Measurements from ENCODE around the gene PSMC1.
A peak's percentile ranks its signal among the peaks of the same experiment; 100 is the strongest.
"Not testable (repeated sequence)": the region's sequence is repeated elsewhere in the genome, so short reads cannot be mapped to it uniquely, and the experiment has no call there.

Gene PSMC1

DNA sequence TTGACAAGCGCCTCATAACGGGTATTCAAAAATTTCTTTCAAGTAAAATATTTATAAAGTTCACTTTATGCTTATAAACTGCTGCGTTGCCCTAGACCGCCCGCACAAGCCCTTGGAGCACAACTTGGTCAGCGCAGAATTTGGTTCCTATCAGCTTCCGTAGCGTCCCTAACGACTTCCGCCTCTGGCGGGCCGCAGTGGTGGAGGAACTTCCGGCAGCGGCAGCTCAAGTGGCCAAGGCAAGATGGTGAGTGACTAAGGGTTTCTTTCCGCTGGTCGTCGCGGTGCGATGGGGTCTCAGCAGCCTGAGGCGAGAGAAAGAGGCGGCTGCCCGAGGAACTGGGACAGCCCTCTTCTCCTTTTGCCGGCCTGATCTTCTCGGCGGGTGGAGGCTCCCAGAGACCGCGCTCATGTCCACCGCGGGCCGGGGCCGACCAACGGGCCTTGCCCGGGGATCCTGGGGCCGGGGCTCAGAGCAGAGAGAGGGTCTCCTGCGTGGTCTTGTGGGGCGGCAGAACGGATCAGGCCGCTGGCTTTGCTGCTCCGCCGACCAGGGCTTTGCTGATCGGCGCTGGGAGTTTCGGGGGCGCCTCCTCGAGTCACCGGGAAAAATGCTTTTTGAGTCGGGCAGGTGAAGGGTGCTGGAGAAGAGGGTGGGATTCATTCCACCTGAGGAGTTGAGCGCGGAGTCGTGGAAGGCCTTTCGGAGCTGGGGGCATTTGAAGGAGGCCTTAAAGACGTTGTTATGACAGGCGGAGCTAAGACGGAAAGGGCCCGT lies at the start of gene PSMC1:
TSS of gene PSMC1 (plus strand) at position 200 of the 778 bp plus-strand sequence. CDS start at position 245, 45 bp downstream.
- DNase-seq (ENCODE audit: low read depth): peak; percentile 78

DNA sequence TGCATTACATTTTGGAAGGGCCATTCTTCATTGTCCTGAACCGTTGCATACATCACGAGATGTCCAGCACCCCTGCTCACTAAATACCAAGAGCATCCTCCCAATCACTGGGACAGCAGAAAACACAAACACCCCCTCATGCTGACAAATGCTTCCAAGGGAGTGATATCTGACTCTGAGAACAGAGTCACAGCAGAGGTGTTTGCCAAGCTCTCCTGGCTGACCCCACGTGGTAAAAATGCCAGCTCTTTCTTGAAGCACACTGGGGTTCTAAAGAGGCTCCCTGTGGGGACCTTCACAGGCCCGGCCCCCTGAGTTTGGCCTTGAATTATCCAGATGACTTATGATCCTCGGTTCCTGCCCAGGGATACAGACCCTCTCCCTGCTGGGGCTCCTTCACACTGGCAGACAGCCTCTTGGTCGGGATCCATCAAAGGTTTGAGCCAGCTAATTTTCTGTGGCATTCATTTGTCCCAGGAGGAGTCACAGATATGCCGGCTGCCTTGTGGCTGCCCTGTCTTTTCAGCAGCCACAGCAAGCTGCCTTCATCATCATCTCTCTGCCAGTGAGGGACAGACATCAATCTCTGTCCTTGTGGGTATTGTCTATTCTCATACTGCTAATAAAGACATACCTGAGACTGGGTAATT lies 43.1 kb upstream of the PSMC1 start:
- no peak for DNase-seq (ENCODE audit: low read depth)

DNA sequence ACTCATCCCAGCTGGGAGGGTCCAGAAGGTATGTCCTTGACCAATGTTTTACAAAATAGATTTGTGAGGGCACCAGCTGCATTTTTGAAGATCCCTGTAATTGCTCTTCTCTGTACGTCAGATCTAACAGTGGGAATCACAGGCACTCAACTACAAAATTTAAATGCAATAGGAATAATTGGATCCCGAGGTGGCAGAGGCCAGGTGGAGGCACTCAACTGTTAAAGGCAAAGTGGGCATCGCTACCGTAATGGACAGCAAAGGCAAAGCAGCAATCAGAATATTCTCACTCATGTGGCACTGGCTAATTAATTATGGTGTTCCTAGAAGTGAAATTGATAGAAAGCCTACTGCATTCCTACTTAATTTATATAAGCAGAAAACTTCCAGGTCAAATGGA lies 27.9 kb upstream of the PSMC1 start:
- DNase-seq (ENCODE audit: low read depth): no peak

DNA sequence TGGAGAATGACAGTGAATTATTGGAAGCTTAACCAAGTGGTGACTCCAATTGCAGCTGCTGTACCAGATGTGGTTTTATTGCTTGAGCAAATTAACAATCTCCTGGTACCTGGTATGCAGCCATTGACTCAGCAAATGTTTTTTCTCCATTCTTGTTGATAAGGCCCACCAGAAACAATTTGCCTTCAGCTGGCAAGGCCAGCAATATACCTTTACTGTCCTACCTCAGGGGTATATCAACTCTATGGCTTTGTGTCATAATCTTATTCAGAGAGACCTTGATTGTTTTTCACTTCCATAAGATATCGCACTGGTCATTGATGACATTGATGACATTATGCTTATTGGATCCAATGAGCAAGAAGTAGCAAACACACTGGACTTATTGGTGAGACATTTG lies 26.4 kb upstream of the PSMC1 start:
- not testable (repeated sequence) for DNase-seq (ENCODE audit: low read depth)

DNA sequence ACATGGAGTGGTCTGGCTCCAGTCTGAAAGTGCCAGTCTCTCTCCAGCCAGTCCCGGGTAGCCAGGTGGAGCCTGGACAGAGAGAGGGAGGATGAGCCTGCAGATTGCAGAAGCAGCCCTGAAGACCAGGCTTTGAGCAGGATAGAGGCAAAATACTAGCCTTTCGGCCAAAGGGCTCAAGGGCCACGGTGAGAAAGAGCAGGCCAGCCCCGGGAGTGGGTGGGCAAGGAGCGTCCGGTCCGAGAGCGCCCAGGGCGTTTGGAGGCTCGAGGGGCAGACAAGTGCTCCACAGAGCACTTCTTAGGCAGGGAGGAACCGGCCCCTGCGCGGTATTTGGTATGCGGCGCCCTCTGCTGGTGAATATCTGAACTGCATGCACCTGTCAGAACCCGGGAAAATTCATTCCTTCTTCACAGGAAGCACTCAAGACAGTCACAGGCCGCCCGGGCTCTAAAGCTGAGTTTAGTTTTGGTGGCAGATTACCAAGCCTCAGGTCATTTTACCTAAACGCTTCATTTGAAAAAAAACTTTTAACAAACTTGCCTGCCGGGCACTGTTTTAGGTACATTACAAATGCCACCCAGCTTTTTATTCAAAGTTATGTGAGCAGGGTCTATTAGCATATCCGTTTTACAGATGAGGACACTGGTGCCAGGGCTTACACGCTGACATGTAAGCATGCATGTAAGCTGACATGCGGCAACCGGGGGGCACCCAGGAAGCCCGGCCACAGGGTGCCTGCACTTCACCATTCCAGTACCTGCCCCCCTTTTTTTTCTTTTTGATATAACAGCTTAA lies 21.0 kb upstream of the PSMC1 start:
- DNase-seq (ENCODE audit: low read depth): peak; percentile 36

DNA sequence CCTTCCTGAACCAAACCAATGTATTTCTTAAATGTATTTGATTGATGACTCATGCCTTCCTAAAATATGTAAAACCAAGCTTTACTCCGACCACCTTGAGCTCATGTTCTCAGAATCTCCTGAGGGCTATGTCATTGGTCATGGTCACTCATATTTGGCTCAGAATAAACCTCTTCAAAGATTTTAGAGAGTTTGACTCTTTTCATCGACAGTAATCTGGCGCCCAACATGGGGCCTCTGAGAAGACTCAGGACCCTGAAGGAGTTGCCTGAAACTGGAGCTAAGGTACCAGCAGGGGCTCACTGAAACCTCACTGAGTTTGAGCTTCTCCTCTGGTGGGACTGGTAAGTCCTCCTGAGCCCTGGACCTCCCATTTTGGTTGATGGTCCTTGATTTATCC lies 17.2 kb upstream of the PSMC1 start:
- no peak for DNase-seq (ENCODE audit: low read depth)

DNA sequence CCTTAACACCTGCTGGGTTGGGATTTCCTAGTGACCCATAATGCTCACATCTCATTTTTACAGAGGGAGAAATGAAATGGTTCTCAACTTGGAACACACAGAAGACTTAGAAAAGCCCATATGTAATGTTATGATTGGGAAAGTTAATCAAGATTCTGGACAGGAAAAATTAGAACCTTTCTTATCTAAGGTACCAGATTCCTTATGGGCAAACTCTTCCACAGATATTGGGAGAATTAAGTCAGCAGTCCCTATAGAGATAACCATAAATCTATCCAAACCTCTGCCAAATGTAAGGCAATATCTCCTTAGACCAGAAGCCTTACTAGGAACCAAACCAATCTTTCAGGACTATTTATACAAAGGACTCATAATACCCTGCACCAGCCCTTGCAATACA lies 13.9 kb upstream of the PSMC1 start:
- no peak for DNase-seq (ENCODE audit: low read depth)

DNA sequence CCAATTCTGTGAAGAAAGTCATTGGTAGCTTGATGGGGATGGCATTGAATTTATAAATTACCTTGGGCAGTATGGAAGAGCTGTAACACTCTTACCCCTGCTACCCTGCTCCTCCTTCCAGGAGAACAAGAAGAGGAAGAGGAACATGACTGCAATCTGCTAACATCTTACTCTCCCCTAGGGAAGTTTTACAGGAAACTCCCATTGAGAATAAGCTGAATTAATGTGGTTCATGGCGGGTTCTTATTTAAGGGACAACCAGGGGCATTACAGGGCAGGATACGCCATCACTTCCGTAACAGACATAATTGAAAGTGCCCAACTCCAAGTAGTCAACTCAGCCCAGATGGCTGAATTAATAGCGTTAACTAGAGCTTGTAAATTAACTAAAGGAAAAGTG lies 9.4 kb upstream of the PSMC1 start:
- no peak for DNase-seq (ENCODE audit: low read depth)

DNA sequence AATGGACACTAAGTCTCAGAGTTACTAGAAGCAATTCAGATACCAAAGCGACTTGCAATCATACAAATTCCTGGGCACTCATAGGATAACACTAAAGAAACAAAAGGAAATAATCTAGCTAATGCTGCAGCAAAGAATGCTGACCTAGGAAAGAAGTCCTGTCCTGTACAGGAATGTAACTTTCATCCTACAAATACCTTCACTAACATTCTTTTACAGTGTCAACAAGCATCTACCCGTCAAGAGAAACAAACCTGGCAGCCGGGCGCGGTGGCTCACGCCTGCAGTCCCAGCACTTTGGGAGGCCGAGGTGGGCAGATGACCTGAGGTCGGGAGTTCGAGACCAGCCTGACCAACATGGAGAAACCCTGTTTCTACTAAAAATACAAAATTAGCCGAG lies 8.9 kb upstream of the PSMC1 start:
- DNase-seq (ENCODE audit: low read depth): not testable (repeated sequence)

DNA sequence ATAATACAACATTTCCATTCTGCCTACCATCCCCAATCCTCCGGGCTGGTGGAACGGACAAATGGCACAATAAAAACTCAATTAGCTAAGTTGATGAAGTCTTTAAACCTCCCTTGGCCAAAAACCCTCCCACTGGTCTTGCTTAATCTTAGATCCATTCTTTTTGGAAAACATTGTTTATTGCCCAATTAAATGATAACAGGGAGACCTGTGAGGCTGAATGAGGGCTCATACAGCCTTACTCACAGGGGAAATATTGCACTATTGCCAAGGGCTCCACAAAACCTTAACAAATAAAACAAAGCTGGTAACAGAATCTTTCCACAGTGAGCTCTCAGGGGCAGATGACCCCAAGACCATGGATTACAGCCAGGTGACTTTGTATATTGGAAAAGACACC lies 7.8 kb upstream of the PSMC1 start:
- DNase-seq (ENCODE audit: low read depth): no peak

DNA sequence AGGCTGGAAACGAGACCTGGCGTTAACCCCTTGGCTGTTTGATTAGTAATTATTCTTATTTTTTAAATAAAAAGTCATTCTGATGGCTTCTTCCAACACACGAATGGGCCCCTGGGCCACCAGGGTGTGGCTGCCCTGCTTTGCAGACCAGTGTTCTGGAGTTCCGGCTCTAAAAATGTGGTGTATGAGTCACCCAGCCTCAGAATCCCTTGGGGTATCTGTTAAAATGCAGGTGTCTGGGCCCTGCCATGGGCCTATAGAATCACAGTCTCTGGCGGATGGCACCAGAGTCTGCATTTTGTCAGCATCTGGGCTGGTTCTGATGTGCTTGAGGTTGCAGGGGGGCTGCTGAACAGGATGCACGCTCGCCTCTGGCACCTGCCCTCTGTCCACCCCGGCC lies 2.5 kb upstream of the PSMC1 start:
- no peak for DNase-seq (ENCODE audit: low read depth)

DNA sequence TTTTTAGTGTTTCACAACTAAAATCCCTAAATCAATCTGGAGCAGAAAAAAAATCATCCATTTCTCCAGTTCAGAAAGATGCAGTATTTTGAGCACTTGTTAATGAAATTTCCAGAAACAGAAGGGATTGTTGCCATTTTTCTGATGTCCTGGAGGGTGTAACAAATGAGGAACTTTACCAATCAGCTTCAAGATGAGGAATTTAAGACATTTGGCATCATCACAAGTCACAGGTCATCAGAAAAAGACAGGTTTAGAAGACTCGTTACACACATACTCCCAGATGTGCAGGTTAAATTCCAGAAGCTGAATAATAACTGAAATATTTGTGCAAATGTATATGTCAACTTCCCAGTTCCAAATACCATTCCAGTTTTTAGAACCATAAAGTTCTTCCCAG lies 482 bp upstream of the PSMC1 start:
- DNase-seq (ENCODE audit: low read depth): no peak

DNA sequence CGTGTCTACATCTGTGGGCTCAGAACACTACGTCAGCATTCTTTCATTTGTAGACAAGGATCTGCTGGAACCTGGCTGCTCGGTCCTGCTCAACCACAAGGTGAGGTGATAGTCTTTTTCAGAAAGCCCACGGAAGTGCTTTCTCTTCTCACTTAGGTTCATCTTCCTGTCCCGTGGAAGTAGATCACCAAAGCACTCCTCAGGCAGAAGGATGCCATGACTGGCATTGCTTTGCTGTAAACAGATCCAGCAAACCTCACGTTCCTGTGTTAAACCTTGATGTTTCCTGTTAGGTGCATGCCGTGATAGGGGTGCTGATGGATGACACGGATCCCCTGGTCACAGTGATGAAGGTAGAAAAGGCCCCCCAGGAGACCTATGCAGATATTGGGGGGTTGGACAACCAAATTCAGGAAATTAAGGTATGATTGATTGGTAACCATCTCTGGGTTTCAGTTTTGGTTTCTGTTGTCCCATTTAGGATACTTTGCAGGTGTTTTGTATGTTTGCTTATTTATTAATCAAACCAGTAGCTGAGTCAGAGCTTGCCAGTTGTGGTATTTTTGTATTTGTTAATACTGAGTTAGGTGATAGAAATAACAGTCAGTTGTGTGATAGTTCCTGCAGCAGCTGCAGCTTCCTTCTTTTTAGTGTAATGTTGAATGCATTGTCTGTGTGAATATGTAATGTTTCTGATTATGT lies 7.5 kb downstream of the PSMC1 start:
- no peak for DNase-seq (ENCODE audit: low read depth)

DNA sequence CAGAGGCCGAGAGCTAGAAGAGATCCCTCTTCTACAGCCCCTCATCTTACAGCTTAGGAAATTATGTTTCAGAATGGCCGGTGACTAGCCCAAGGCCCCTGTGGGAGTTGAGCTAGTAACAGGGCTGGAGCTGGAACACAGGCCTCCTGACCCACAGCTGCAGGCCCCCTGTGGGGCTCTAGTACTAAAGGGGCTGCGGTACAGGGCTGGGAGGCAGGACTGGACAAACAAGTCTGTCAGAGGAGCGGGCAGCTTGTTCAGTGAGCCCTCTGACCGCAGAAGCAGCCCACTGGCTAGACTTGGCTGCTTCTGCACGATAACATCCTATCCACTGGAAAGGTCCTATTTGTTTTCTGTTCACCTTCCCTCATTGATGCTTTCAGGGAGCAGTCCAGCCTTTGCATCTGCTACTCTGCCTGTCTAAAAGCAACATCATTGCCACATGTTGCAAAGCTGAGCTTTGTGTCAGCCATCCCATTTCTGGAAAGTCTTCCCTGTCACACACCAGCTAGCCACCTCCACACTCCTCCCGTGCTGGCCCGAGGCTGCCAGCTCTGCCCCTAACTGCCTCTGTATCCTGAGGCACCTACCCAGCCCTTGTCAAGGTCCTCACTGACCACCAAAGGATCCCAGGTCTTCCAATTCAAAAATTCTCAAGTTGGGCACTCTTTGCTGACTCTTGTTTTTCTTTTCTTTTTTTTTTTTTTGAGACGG lies 10.2 kb downstream of the PSMC1 start:
- no peak for DNase-seq (ENCODE audit: low read depth)

DNA sequence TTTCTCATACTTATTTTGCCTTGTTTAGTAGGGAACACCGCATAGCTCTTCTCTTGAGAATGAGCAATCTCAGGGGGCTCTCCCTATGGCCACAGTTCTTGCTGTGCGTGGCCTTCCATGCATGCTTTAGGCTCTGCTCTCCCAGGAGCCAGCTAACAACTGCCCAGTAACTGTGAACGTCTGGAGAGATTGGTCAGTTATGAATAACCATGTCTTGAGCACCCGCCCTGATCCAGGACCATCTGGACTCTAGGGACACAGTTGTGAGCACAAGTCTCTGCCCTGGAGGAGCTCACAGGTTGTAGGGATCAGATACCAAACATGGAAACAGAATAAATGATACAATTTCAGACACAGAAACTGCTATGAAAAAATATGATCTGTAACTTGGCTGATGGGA lies 12.1 kb downstream of the PSMC1 start:
- DNase-seq (ENCODE audit: low read depth): no peak

DNA sequence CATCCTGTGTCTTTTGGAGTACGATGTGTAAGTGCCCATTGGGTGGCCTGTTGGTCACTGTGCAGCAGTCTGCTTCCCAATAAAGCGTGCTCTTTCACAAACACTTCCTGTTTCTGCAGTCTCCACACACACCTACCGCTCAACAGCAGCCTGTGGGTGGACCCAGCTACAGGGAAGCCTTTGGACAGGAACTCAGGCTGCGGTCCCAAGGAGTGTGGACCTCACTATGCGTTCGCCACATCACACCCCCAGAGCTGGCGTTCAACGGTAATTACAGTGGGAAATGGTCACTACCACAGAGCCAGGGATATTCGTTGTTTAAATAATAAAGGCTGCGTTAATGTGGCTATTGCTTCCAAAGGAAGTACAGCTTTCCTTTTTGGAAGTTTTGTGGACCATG lies 16.2 kb downstream of the PSMC1 start:
- no peak for DNase-seq (ENCODE audit: low read depth)

DNA sequence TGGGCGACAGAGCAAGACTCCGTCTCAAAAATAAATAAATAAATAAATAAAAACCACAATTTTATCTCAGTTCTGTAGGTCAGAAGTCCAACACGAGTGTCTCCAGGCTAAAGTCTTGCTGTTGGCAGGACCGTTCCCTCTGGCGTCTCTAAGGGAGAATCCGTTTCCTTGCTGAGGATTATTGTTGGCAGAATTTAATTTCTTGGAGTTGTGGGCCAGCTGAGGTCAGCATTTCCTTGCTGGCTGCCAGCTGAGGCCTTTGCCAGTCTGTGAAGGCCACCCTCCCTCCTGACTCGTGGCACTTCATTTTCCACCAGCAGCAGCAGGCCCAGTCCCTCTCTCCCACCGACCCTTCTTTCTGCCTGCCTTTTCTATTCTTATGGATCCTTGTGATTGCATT lies 17.2 kb downstream of the PSMC1 start:
- no peak for DNase-seq (ENCODE audit: low read depth)

DNA sequence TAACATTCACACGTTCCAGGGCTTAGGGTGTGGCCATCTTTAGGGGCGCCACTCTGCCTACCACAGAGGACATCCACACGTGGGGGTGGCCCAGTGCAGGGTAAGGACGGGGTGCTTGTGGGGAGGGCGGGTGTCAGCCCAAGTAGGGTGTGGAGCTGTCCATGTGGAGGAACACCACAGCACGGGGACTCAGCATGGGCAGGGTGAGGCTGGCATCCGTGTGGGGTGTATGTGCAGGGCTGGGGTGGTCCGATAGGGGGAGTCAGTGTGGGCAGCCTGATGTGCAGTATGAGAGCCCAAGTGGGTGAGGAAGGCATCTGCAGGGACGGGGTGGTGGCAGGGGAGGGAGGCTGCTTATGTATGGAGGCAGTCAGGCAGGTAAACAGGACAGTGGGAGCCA lies 17.7 kb downstream of the PSMC1 start:
- DNase-seq (ENCODE audit: low read depth): no peak

DNA sequence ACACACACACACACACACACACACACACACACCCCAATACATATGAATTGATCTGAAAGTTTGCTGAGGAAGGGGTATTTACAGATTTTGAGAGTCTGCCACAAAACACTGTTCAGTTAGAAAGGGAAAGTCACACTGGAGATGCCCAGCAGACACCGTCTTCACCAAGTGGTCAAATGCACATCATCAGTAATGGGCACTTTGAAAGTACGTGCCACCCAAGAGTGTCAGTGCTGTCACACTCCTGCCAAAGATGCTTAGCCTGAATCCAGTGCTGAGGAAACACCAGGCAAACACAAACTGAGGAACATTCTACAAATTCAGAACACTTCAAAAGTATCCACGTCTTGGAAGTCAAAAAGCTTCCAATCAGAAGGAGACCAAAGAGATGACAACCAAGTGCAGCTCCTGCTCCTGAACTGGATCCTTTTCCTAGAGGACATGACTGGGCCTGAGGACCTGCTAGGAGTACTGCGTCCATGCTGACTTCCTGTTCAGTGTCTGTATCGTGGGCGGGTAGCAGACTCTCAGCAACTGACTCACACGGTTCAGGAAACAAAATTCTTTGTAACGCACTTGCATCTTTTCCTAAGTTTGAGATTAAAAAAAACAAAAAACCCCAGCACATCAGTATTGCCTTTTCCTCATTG lies 18.6 kb downstream of the PSMC1 start:
- DNase-seq (ENCODE audit: low read depth): no peak

DNA sequence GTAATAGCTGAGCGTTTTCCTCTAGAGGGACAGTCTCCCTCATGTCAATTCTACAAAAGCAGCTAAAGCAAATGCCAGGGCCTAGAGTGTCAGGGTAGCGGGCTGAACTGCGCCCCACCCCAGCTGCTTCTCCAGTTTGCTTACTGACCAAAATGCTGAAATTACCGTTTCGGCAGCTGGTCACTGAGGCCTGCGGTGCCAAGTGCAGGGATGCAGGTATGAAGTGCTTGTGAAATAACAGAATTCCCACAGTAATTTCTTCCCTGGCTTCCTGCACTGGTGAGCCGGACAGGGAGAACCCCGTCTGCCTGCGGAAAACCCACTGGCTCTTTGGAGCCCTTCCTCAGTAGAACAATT lies 19.1 kb downstream of the PSMC1 start:
- DNase-seq (ENCODE audit: low read depth): no peak

DNA sequence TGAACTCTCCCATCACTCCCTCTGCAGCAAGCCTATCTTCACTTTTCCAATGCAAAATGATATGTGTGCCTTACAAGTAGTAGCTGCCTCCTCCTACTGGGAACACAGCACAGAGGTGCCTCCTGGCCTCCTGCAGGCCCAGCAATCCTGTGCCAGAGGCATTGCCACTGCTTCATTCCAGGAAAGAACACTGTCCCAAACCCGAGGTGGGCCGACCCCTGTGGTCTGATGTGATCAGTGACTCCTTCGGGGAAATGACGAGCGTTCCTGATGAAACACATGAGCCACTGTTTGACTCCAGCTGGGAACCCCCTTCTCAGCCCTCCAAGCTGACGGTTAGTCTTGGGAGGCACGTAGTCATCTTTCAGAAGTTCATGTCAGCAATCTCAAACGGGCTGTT lies 19.5 kb downstream of the PSMC1 start:
- no peak for DNase-seq (ENCODE audit: low read depth)
